ENCODE results near the gene COX11.

Gene COX11

GRCh38 chr17:54956791-54957190, 11.7 kb downstream of the COX11 start:
- peak; percentile 98 for DNase-seq

GRCh38 chr17:54951286-54951685, 17.2 kb downstream of the COX11 start:
- DNase-seq = no peak

GRCh38 chr17:54950116-54950515, 18.3 kb downstream of the COX11 start:
- no peak for DNase-seq

GRCh38 chr17:54948380-54948779, 20.1 kb downstream of the COX11 start:
- DNase-seq = no peak

GRCh38 chr17:54947396-54947795, 21.1 kb downstream of the COX11 start:
- no peak for DNase-seq

- no peak for DNase-seq
Measured at GRCh38 chr17:54945671-54946070, 22.8 kb downstream of the COX11 start.

GRCh38 chr17:54945231-54945630, 23.2 kb downstream of the COX11 start:
- DNase-seq = no peak

- no peak for DNase-seq
Measured at GRCh38 chr17:54944796-54945195, 23.7 kb downstream of the COX11 start.

- no peak for DNase-seq
Measured at GRCh38 chr17:54941285-54941684, 27.2 kb downstream of the COX11 start.

- no peak for DNase-seq
Measured at GRCh38 chr17:54937426-54937825, 31.0 kb downstream of the COX11 start.

GRCh38 chr17:54937018-54937417, 31.4 kb downstream of the COX11 start:
- DNase-seq = no peak

- no peak for DNase-seq
Measured at GRCh38 chr17:54935471-54935870, 33.0 kb downstream of the COX11 start.

GRCh38 chr17:54933921-54934320, 34.5 kb downstream of the COX11 start:
- DNase-seq = no peak

GRCh38 chr17:54932711-54933110, 35.7 kb downstream of the COX11 start:
- DNase-seq = no peak

- DNase-seq = no peak
Measured at GRCh38 chr17:54927525-54927924, 40.9 kb downstream of the COX11 start.

- no peak for DNase-seq
Measured at GRCh38 chr17:54924405-54924804, 44.0 kb downstream of the COX11 start.

GRCh38 chr17:54920819-54921218, 47.6 kb downstream of the COX11 start:
- no peak for DNase-seq

GRCh38 chr17:54919425-54919824, 49.0 kb downstream of the COX11 start:
- DNase-seq = no peak

- no peak for DNase-seq
Measured at GRCh38 chr17:54916721-54917120, 51.7 kb downstream of the COX11 start.

Data from NCI-H524 treated with DMSO at 0.1 percent for 48 hours (cell line).